ENCODE results near the gene FEM1A. TPM values are rescaled to one million over a fixed set of nuclear protein-coding genes. Genes with fewer than 3 reads are reported as not detected.

FEM1A gene
- total and polyA plus RNA-seq, 2 donors (not counting 1 experiment from before 2014, with no cell fraction given): 3.2 to 10.1 TPM

DNA sequence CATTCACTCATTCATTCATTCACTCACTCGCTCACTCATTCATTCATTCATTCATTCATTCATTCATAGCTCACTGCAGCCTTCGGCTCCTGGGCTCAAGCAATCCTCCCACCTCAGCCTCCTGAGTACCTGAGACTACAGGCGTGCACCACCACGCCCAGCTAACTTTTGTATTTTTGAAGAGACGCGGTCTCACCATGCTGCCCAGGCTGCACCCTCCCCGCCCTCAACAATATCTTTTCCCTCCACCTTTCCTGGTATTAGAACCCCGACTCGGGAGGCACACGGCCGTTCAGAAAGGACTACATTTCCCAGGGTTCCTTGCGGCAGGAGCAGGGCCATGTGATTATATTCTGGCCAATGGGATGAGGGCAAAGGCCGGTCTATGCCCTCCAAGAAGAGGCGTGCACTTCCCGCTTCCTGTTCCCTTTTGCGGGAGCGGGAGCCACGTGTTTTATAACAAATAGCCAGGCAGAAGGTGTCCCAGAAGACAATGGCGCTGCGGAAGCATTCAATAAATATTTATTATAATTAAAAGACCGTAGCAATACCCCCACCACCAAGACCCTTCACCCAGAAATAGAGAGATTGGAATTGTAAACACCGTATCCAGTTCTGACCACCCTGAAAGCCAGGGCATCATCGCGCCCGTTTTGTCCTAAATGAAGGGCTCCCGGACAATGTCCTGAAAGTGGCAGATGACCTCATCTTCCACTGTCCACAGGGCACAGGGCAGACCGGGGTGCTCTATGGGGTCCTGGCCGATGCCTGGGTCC is 24.1 kb downstream of the FEM1A start:
- Histone ChIP-seq H3K27ac (ENCODE audit: insufficient read depth, low read length) (peak overlapping the region; percentile 32), H3K9me3 (ENCODE audit: control insufficient read depth, insufficient read depth, low read depth, low read length) (no peaks in the 10 kb centered on the region), H3K79me2 (ENCODE audit: control insufficient read depth, insufficient read depth, low read length) (no peaks in the 10 kb centered on the region), H3K36me3 (ENCODE audit: control insufficient read depth, insufficient read depth, low read length) (peaks cover 20% of the 10 kb centered on the region), H3K4me1 (ENCODE audit: control insufficient read depth, extremely low read depth, insufficient read depth, low read length) (peaks cover 2% of the 10 kb centered on the region), H4K20me1 (ENCODE audit: control insufficient read depth, extremely low read depth, insufficient read depth, low read length) (no peaks in the 10 kb centered on the region), H3K4me2 (ENCODE audit: extremely low read depth, insufficient read depth, low read length) (no peak overlapping the region), H3K9ac (ENCODE audit: insufficient read depth, low read length) (no peak overlapping the region), H2AFZ (ENCODE audit: low read length) (no peak overlapping the region), H3K27me3 (ENCODE audit: control insufficient read depth, insufficient read depth, low read length) (no peaks in the 10 kb centered on the region), H3K4me3 (replicated peaks in 1 of 4; ENCODE audit: control extremely low read depth in 1 of 4, insufficient read depth in 1 of 4, low read depth in 3 of 4, low read length in 4 of 4) (no peak overlapping the region)
- no peak for TF ChIP-seq EZH2 (IDR thresholded peaks at IDR 0.05; ENCODE audit: low read length, missing control alignments)
- TF ChIP-seq, protein P1, sequence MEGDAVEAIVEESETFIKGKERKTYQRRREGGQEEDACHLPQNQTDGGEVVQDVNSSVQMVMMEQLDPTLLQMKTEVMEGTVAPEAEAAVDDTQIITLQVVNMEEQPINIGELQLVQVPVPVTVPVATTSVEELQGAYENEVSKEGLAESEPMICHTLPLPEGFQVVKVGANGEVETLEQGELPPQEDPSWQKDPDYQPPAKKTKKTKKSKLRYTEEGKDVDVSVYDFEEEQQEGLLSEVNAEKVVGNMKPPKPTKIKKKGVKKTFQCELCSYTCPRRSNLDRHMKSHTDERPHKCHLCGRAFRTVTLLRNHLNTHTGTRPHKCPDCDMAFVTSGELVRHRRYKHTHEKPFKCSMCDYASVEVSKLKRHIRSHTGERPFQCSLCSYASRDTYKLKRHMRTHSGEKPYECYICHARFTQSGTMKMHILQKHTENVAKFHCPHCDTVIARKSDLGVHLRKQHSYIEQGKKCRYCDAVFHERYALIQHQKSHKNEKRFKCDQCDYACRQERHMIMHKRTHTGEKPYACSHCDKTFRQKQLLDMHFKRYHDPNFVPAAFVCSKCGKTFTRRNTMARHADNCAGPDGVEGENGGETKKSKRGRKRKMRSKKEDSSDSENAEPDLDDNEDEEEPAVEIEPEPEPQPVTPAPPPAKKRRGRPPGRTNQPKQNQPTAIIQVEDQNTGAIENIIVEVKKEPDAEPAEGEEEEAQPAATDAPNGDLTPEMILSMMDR (conservative IDR thresholded peaks at IDR 0.05 in 1 of 2, IDR thresholded peaks at IDR 0.05 in 1 of 2; ENCODE audit: low read depth in 1 of 2, low read length in 2 of 2): no peak
- DNase-seq (ENCODE audit: low read depth in 2 of 2): peak; percentile 92 to 93

DNA sequence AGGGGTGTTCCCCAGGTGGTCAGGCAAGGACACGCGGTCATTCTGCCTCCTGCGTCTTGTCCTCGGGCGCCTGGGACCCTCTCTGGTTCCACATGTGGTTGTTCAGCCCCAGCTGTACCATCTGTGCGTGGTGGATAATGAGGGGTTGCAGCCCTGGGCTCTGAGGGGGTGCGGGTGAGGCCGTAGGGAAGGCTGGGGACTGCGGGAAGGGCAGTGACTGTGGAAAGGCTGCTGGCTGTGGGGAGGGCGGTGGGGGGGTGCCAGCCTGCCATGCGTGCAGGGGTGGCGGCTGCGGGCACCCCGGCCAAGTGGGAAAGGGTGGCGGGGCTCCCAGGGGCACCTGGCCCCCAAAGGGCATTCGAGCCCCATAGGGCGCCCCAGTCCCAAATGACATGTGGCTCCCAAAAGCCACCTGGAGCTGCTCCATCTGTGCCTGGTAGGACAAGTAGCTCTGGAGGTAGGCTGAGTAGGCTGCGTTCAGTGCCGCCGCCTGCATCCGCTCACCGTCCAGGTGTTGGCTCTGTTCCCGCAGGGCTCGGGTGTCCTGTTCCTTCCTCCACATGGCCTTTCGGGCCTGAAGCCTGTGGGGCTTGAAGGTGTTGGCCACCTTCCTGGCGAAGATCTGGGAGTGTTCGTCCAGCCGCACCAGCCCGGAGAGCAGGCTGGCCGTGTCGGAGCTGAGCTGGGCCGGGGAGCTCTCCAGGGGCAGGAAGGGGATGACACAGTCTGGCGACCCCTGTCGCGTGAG is 24.8 kb downstream of the FEM1A start:
- Histone ChIP-seq H3K9me3 (ENCODE audit: control insufficient read depth, insufficient read depth, low read depth, low read length) (no peaks in the 10 kb centered on the region), H3K4me1 (ENCODE audit: control insufficient read depth, extremely low read depth, insufficient read depth, low read length) (peaks cover 2% of the 10 kb centered on the region), H3K36me3 (ENCODE audit: control insufficient read depth, insufficient read depth, low read length) (peaks cover 20% of the 10 kb centered on the region), H4K20me1 (ENCODE audit: control insufficient read depth, extremely low read depth, insufficient read depth, low read length) (no peaks in the 10 kb centered on the region), H3K27ac (ENCODE audit: insufficient read depth, low read length) (peak overlapping the region; percentile 32), H3K4me2 (ENCODE audit: extremely low read depth, insufficient read depth, low read length) (no peak overlapping the region), H3K79me2 (ENCODE audit: control insufficient read depth, insufficient read depth, low read length) (no peaks in the 10 kb centered on the region), H2AFZ (ENCODE audit: low read length) (no peak overlapping the region), H3K4me3 (replicated peaks in 1 of 4; ENCODE audit: control extremely low read depth in 1 of 4, insufficient read depth in 1 of 4, low read depth in 3 of 4, low read length in 4 of 4) (no peak overlapping the region), H3K9ac (ENCODE audit: insufficient read depth, low read length) (no peak overlapping the region), H3K27me3 (ENCODE audit: control insufficient read depth, insufficient read depth, low read length) (no peaks in the 10 kb centered on the region)
- no peak for TF ChIP-seq EZH2 (IDR thresholded peaks at IDR 0.05; ENCODE audit: low read length, missing control alignments)
- TF ChIP-seq, protein P1 (conservative IDR thresholded peaks at IDR 0.05 in 1 of 2, IDR thresholded peaks at IDR 0.05 in 1 of 2; ENCODE audit: low read depth in 1 of 2, low read length in 2 of 2): no peak
- no peak for DNase-seq (ENCODE audit: low read depth in 2 of 2)

DNA sequence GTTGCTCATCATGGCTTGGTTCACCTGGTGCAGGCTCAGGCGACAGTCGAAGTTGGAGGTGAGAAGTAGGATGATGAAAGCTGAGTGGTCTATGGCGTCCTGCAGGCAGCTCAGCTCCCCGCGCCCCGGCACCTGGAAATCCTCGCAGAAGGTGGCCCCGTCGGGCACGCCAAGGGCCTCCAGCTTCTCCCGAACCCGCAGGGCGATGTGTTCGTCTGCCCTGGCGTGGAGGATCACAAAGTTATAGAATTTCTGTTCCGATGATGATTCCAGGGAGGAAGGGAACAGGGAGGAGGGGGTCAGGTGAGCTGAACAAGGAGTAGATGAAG is 25.4 kb downstream of the FEM1A start:
- H3K4me1 ChIP-seq (ENCODE audit: control insufficient read depth, extremely low read depth, insufficient read depth, low read length): peaks cover 2% of the 10 kb centered on the region
- no peak for DNase-seq (ENCODE audit: low read depth in 2 of 2)
- no peaks in the 10 kb centered on the region for H3K9me3 ChIP-seq (ENCODE audit: control insufficient read depth, insufficient read depth, low read depth, low read length)
- H3K4me3 ChIP-seq (replicated peaks in 1 of 4; ENCODE audit: control extremely low read depth in 1 of 4, insufficient read depth in 1 of 4, low read depth in 3 of 4, low read length in 4 of 4): no peak overlapping the region
- no peaks in the 10 kb centered on the region for H3K27me3 ChIP-seq (ENCODE audit: control insufficient read depth, insufficient read depth, low read length)
- no peak overlapping the region for H3K9ac ChIP-seq (ENCODE audit: insufficient read depth, low read length)
- TF ChIP-seq, protein P1 (conservative IDR thresholded peaks at IDR 0.05 in 1 of 2, IDR thresholded peaks at IDR 0.05 in 1 of 2; ENCODE audit: low read depth in 1 of 2, low read length in 2 of 2): no peak
- no peak for TF ChIP-seq EZH2 (IDR thresholded peaks at IDR 0.05; ENCODE audit: low read length, missing control alignments)
- H3K79me2 ChIP-seq (ENCODE audit: control insufficient read depth, insufficient read depth, low read length): no peaks in the 10 kb centered on the region
- no peak overlapping the region for H3K27ac ChIP-seq (ENCODE audit: insufficient read depth, low read length)
- H2AFZ ChIP-seq (ENCODE audit: low read length): no peak overlapping the region
- peaks cover 20% of the 10 kb centered on the region for H3K36me3 ChIP-seq (ENCODE audit: control insufficient read depth, insufficient read depth, low read length)
- no peaks in the 10 kb centered on the region for H4K20me1 ChIP-seq (ENCODE audit: control insufficient read depth, extremely low read depth, insufficient read depth, low read length)
- H3K4me2 ChIP-seq (ENCODE audit: extremely low read depth, insufficient read depth, low read length): no peak overlapping the region
